Activated naive CD8-positive, alpha-beta T cell treated with anti-CD3 and anti-CD28 coated beads, Interleukin-2, amount 50 U/mL, for 16 hours (primary cell): ENCODE results near the gene LHB.

Source experiments
- DNase-seq: peaks from one replicate; pipeline ENCODE4 v3.0.0-alpha.2; 2020; ENCODE audit warnings: low read depth, low spot score

Gene LHB

DNA sequence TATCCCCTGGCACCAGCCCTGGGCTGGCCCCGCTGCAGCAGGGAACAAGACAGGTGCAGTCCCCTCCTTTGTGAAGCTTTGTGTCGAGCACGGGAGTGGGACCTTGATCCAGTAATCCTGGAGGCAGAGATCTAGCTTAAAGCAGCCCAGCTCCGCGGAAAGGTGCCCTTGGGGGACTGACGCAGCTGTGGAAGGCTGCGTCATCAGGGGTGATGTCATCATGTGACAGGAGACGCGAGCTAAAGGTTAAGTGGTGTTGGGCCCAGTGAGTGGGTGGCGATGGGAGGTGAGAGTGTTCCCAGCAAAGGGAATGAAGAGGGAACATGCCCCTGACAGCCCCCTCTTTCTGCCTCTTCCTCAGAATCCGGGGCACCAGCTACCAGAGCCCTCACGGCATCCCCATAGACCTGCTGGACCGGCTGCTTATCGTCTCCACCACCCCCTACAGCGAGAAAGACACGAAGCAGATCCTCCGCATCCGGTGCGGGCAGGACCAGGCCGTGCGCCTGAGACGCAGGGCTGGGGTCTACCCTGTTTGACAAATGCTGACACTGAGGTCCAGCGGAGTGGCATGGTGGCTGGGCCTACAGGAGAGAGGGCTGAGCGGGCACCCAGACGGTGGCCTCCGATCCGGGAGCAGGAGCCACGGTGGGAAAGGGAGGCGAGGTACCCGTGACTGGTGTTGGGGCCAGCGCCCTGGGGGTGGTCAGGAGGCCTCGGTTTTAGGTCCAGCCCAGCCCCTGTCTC, 2.6 kb downstream of the LHB start:
- DNase-seq, result no peak

DNA sequence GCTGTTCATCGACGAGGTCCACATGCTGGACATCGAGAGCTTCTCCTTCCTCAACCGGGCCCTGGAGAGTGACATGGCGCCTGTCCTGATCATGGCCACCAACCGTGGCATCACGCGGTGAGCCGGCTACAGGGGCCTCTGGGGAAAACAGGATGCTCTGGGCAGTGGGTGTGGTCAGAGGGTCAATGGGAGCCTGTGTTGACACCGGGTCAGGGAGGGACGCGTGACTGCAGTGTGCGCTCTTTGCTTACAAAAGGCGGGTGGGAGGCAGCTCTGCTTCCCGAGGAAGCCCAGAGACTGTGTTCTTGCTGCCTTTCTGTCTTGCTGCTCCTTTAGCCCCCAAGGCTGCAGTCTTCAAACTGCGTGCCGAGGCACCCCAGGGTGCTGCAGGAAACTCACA, 5.7 kb downstream of the LHB start:
- DNase-seq, result no peak

DNA sequence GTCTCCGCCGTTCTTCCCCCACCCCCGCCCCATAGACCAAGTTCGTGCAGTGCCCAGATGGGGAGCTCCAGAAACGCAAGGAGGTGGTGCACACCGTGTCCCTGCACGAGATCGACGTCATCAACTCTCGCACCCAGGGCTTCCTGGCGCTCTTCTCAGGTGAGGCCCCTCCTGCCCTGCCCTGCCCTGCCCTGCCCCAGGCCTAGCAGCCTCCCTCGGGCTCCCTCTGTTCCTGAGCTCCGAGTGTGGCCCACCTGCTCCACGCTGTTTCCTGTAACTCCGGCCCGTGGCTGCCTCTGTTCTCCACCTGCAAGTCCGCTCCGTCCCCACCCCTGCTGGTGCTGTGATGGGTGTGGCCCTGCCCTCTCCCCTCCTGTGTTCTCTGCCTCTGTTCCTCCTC, 6.4 kb downstream of the LHB start:
- no peak for DNase-seq

DNA sequence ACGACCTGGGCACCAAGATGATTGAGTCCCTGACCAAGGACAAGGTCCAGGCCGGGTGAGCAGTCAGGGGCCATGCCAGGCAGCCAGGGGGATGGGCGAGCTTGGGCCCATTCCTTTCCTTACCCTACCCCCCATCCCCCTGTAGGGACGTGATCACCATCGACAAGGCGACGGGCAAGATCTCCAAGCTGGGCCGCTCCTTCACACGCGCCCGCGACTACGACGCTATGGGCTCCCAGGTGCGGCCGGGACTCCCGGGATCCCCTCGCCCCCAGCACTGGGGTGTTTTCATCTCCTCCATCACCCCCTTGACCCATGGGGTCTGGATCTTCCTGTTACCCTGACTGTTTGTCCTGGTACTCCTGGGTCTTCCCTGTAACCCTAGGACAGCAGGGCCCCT, 7.1 kb downstream of the LHB start:
- DNase-seq, result no peak

- DNase-seq, result no peak
Observed at GRCh38 chr19:49006905-49007304, 10.0 kb downstream of the LHB start.

DNA sequence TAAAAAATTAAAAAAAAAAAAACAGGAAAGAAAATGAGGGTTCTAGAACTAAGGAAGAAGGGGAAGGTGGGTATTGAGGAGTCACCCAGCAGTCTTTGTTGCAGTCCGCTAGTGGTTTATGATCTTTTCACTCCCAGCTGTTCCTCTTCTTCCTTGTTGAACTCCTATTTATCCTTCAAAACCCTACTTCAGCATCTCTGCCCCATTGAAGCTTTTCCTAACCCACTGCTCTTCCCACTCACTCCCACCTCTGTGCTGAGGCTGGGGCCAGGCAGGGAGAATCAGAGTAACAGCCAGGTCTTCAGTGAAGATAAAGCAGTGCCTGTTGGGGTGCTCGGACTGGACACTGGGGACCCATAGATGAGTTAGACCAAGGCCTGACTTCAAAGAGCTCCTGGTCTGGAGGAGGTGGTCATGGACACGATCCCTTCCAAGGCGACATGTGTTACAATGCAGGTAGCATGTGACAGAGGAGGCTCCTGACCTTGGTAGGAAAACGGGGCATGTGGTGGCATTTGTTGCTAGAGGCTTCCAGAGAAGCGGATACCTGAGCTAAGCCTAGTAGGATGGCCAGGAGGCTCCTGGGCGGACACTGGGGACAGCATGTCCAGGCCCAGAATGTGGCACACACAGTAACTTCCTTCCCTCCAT, 11.8 kb downstream of the LHB start:
- DNase-seq, result no peak

DNA sequence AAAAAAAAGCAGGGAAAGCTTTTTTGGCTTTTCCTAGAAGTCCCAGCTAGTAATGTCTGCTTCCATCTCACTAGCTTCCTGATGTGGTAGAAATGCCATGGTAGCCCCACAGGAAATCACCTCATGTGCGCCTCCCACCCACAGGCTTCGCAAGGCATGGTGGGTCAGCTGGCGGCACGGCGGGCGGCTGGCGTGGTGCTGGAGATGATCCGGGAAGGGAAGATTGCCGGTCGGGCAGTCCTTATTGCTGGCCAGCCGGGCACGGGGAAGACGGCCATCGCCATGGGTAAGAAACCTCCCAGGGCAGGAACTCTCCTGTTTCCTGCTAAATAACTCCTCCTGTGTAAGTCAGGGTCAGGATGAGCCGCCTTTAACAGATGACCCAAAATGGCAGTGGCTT, 12.8 kb downstream of the LHB start:
- no peak for DNase-seq

DNA sequence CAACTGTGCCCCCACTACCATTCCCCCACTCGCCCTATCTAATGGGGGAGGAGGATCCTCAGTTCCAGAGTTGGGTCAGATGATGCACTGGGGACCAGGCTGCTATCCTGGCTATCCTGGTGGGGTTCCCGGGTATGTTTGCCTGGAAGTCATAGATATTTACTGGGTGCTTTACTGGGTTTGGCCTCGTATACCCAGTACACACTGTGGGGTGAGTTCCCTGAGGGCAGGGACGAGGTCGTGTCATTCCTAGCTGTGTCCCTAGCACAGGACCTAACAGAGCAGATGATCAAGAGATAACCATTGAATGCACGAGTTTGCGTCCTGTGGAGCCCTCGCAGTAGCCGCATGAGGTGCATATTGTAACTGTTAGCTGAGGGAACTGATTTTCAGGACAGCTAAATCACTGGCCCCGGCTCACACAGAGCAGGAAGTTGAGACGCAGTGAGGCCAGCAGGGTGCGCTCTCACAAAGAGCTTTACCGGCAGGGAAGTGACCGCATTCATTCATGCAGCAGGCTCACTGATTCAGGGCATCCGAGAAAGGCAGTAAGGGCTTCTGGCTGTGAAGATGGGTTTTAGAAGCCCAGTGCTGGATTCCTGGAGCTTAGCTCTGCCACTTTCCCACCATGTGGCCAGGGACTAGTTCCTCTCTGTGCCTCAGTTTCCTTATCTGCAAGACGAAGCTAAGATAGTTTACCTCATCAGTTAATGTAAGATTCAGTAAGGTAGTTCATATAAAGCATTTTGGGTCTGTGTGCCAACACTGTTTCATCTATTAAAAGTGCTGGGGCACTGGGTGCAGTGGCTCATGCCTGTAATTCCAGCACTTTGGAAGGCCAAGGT, 17.2 kb downstream of the LHB start:
- DNase-seq, result peak; percentile 18

- peak; percentile 9 for DNase-seq
Observed at GRCh38 chr19:48997972-48998371, 18.9 kb downstream of the LHB start.

DNA sequence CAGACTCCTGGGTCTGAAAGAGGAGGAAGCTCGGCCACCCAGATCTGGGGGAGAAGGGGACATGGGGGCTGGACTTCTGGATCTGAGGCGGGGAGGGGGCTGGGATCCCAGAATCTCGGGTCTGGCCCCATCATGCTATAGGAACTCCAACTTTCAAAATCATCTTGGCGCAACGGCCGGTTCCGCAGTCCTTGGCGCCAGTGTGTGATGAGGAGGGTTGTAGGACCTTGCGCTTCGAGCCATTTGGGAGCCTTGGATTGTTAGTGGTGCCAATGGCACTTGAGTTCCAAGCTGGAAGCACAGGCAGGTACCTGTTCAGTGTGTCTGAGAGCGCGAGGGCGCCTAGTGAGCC, 22.9 kb downstream of the LHB start:
- DNase-seq, result no peak

- DNase-seq, result peak; percentile 99
Observed at GRCh38 chr19:48993175-48994034, 23.5 kb downstream of the LHB start, which contains the start of the genes GYS1 and RUVBL2. Gene GYS1, minus strand, starts transcription at chr19:48993309. Its CDS starts 197 bp downstream, at chr19:48993112. Gene RUVBL2, plus strand, starts transcription at chr19:48993887. Its CDS starts 25 bp downstream, at chr19:48993912.

- no peak for DNase-seq
Observed at GRCh38 chr19:48992581-48993174, 24.2 kb downstream of the LHB start.

- no peak for DNase-seq
Observed at GRCh38 chr19:48991873-48992580, 24.9 kb downstream of the LHB start.

- no peak for DNase-seq
Observed at GRCh38 chr19:48991011-48991609, 25.8 kb downstream of the LHB start.

DNA sequence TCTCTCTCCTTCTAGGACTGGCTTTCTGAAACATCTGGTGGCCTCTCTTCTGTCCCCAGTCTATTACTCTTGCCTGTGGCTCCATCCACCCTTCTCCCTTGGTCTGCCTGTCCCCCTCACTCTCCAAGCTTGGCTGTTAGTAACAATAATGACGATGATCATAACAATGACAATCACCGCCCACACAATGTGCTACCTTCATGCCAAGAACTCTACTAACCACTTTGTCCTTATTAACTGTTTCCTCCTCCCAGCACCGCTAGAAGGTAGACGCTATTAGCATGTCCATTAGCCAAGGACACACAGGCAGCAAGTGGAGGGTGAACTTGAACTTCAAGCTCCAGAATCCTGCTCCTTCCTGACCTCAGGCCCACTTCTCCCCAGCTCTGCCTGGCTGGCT, 26.5 kb downstream of the LHB start:
- no peak for DNase-seq

GRCh38 chr19:48989701-48990291, 27.1 kb downstream of the LHB start:
- DNase-seq, result no peak

DNA sequence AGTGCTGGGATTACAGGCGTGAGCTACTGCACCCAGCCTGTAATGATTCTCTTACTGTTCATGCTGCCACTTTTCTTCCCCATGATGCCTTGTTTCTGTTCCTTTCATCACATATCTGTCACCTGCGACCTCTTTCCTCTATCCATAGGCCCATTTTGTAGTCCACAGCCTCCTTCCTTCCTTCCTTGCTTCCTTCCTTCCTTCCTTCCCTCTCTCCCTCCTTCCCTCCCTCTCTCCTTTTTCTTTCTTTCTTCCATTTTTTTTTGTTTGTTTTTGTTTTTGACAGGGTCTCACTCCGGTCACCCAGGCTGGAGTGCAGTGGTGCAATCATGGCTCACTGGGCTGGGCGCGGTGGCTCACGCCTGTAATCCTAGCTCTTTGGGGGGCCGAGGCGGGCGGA, 28.0 kb downstream of the LHB start:
- no peak for DNase-seq

DNA sequence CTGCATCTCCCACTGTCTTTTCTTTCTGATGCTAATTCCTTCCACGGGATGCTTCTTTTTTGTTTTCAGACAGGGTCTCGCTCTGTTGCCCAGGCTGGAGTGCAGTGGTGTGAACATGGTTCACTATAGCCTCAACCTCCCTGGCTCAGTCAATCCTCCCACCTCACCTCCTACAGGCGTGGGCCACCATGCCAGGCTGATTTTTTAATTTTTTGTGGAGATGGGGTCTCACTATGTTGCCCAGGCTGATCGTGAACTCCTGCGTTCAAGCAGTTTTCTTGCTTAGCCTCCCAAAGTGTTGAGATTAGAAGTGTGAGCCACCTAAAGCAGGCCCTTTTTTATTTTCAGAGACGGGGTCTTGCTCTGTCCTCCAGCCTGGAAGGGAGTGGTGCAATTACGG, 28.6 kb downstream of the LHB start:
- DNase-seq, result no peak

DNA sequence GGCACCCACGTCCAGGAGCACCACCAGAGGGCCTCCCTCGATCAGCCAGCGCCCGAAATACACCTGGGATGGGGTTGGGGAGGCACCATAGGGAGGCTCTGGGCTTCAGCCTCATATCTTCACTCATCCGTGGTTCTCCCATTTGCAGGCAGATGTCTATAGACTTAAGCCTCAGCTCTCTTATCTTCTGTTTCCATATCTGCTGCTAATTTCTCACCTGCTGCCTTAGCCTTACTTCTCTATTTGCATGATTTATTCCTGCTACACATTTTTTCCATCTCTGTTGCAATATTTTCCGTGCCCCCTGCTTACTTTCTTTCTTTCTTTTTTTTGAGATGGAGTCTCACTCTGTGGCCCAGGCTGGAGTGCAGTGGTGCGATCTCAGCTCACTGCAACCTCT, 29.6 kb downstream of the LHB start:
- no peak for DNase-seq

- DNase-seq, result no peak
Observed at GRCh38 chr19:48986211-48986610, 30.7 kb downstream of the LHB start.
